H9 (cell line): Measurements from ENCODE around the gene LIPE. TPM values are rescaled to one million over a fixed set of nuclear protein-coding genes. Genes with fewer than 3 reads are reported as not detected.

ENCODE experiments used
- DNase-seq: peaks from one replicate; pipeline ENCODE4 v3.0.0-alpha.2; 2017
- H2AFZ ChIP-seq: one replicate; pipeline ENCODE4 v1.6.1; 2013; ENCODE audit warnings: mild to moderate bottlenecking, low read length, control low read depth, moderate library complexity
- H2AK5ac ChIP-seq: 2 replicates; pipeline ENCODE4 v1.6.1; 2013; ENCODE audit warnings: low read length, control low read depth, mixed read lengths; ENCODE audit not compliant: insufficient read length
- H2BK120ac ChIP-seq: one replicate; pipeline ENCODE4 v1.6.1; 2013; ENCODE audit warnings: low read depth, mild to moderate bottlenecking, low read length, control low read depth, inconsistent platforms; ENCODE audit not compliant: poor library complexity, severe bottlenecking
- H2BK12ac ChIP-seq: 2 replicates; pipeline ENCODE4 v1.6.1; 2013; ENCODE audit warnings: low read length, control low read depth, mixed read lengths, low read depth; ENCODE audit not compliant: insufficient read length
- H2BK15ac ChIP-seq: 2 replicates; pipeline ENCODE4 v1.6.1; 2013; ENCODE audit warnings: low read depth, low read length, control low read depth
- H2BK20ac ChIP-seq: one replicate; pipeline ENCODE4 v1.6.1; 2013; ENCODE audit warnings: low read depth, mild to moderate bottlenecking, low read length, control low read depth, inconsistent platforms; ENCODE audit not compliant: poor library complexity, severe bottlenecking
- H2BK5ac ChIP-seq: 2 replicates; pipeline ENCODE4 v1.6.1; 2013; ENCODE audit warnings: low read length, control low read depth, mixed read lengths; ENCODE audit not compliant: insufficient read length
- H3K14ac ChIP-seq: 2 replicates; pipeline ENCODE4 v1.6.1; 2013; ENCODE audit warnings: low read length, control low read depth; ENCODE audit not compliant: insufficient read depth
- H3K18ac ChIP-seq: 2 replicates; pipeline ENCODE4 v1.6.1; 2013; ENCODE audit warnings: low read depth, mild to moderate bottlenecking, mixed read lengths, low read length, control low read depth; ENCODE audit not compliant: insufficient read length
- H3K23ac ChIP-seq: 2 replicates; pipeline ENCODE4 v1.6.1; 2013; ENCODE audit warnings: low read length, control low read depth, mixed read lengths, low read depth; ENCODE audit not compliant: insufficient read length
- H3K23me2 ChIP-seq: 2 replicates; pipeline ENCODE4 v1.6.1; 2013; ENCODE audit warnings: low read depth, mild to moderate bottlenecking, mixed read lengths, low read length, control low read depth; ENCODE audit not compliant: insufficient read length, poor library complexity, severe bottlenecking
- H3K27ac ChIP-seq: 2 replicates; pipeline ENCODE4 v1.5.1; 2013; ENCODE audit warnings: low read length, control low read depth, mixed read lengths, low read depth; ENCODE audit not compliant: insufficient read length
- H3K27me3 ChIP-seq: 2 replicates; pipeline ENCODE4 v1.6.1; 2013; ENCODE audit warnings: low read length, control low read depth, inconsistent platforms; ENCODE audit not compliant: insufficient read depth
- H3K4ac ChIP-seq: 2 replicates; pipeline ENCODE4 v1.6.1; 2013; ENCODE audit warnings: low read depth, mild to moderate bottlenecking, control low read depth, inconsistent platforms, low read length, moderate library complexity
- H3K4me1 ChIP-seq: 2 replicates; pipeline ENCODE4 v1.6.1; 2013; ENCODE audit warnings: low read length, control low read depth, inconsistent platforms; ENCODE audit not compliant: insufficient read depth
- H3K4me2 ChIP-seq: 2 replicates; pipeline ENCODE4 v1.6.1; 2013; ENCODE audit warnings: low read length, control low read depth, mixed read lengths; ENCODE audit not compliant: insufficient read length, insufficient read depth
- H3K56ac ChIP-seq: 2 replicates; pipeline ENCODE4 v1.6.1; 2013; ENCODE audit warnings: low read depth, mild to moderate bottlenecking, mixed read lengths, low read length, control low read depth; ENCODE audit not compliant: insufficient read length
- H3K79me1 ChIP-seq: 2 replicates; pipeline ENCODE4 v1.6.1; 2013; ENCODE audit warnings: low read depth, mild to moderate bottlenecking, moderate library complexity, low read length, control low read depth, inconsistent platforms; ENCODE audit not compliant: insufficient read depth, poor library complexity, severe bottlenecking
- H3K79me2 ChIP-seq: 2 replicates; pipeline ENCODE4 v1.6.1; 2013; ENCODE audit warnings: low read length, control low read depth, inconsistent platforms; ENCODE audit not compliant: insufficient read depth
- H3K9ac ChIP-seq: 2 replicates; pipeline ENCODE4 v1.6.1; 2013; ENCODE audit warnings: low read length, control low read depth, mixed read lengths; ENCODE audit not compliant: insufficient read length; ENCODE audit errors: extremely low read depth
- H3K9me3 ChIP-seq: one replicate; pipeline ENCODE4 v1.6.1; 2013; ENCODE audit warnings: low read depth, low read length, inconsistent platforms; ENCODE audit not compliant: control insufficient read depth
- H3T11ph ChIP-seq: one replicate; pipeline ENCODE4 v1.6.1; 2013; ENCODE audit warnings: mild to moderate bottlenecking, low read length, control low read depth, inconsistent platforms
- H4K20me1 ChIP-seq: one replicate; pipeline ENCODE4 v1.6.1; 2013; ENCODE audit not compliant: control insufficient read depth, insufficient read length, insufficient read depth
- H4K5ac ChIP-seq: 2 replicates; pipeline ENCODE4 v1.6.1; 2013; ENCODE audit warnings: low read depth, mild to moderate bottlenecking, mixed read lengths, low read length, control low read depth; ENCODE audit not compliant: insufficient read length
- H4K8ac ChIP-seq: replicated peaks from 2 replicates; pipeline ENCODE4 v1.6.1; 2013; ENCODE audit warnings: low read length, control low read depth, mixed read lengths, low read depth; ENCODE audit not compliant: insufficient read length
- H4K91ac ChIP-seq: 2 replicates; pipeline ENCODE4 v1.6.1; 2013; ENCODE audit warnings: low read depth, mild to moderate bottlenecking, moderate library complexity, mixed read lengths, low read length, control low read depth; ENCODE audit not compliant: insufficient read length
- H3K27ac Mint-ChIP-seq, 3 experiments: 2 replicates in 2 of 3; 3 replicates in 1 of 3; pipeline ENCODE4 v1.8.0; 2020 to 2021; ENCODE audit warnings: mixed read lengths in 3 of 3, mild to moderate bottlenecking in 1 of 3, moderate library complexity in 1 of 3
- H3K27me3 Mint-ChIP-seq: 2 replicates; pipeline ENCODE4 v1.8.0; 2021; ENCODE audit warnings: low read depth, mild to moderate bottlenecking, moderate library complexity, mixed read lengths
- H3K36me3 Mint-ChIP-seq, 3 experiments: 2 replicates in 2 of 3; 3 replicates in 1 of 3; pipeline ENCODE4 v1.8.0; 2020 to 2021; ENCODE audit warnings: low read depth in 3 of 3, mixed read lengths in 3 of 3; ENCODE audit not compliant: insufficient read depth in 1 of 3
- H3K4me1 Mint-ChIP-seq, 2 experiments: 2 replicates each; pipeline ENCODE4 v1.8.0; 2020; ENCODE audit warnings: mixed read lengths in 2 of 2
- H3K4me3 Mint-ChIP-seq, 2 experiments: 2 replicates in 1 of 2; 3 replicates in 1 of 2; pipeline ENCODE4 v1.8.0; 2020 to 2021; ENCODE audit warnings: mild to moderate bottlenecking in 2 of 2, mixed read lengths in 2 of 2, moderate library complexity in 1 of 2
- H3K9me3 Mint-ChIP-seq, 2 experiments: 2 replicates in 1 of 2; 3 replicates in 1 of 2; pipeline ENCODE4 v1.8.0; 2020; ENCODE audit warnings: mild to moderate bottlenecking in 2 of 2, mixed read lengths in 2 of 2, moderate library complexity in 1 of 2
- CTCF ChIP-seq: fragments of 200-600 bp; sonication (generic); conservative IDR thresholded peaks from 3 replicates; pipeline ENCODE4 v1.8.0; 2021; ENCODE audit warnings: antibody characterized with exemption, mild to moderate bottlenecking
- WGBS: extraction: QIAGEN DNeasy Blood & Tissue Kit; methylation state at CpG from one replicate; pipeline ENCODE4 v1.1.7; 2013; ENCODE audit warnings: missing lambda C conversion rate, low lambda C conversion rate, mixed read lengths; ENCODE audit not compliant: insufficient read length; ENCODE audit errors: extremely low coverage; 5-methylcytosine and 5-hydroxymethylcytosine counted together
- total RNA-seq: library from RNA; stranded (reverse); gene quantifications from 2 replicates; pipeline ENCODE4 v1.2.1, GENCODE V29; 2021

LIPE gene
- total RNA-seq, 1 experiment from 2014 or later: 6.3 TPM

DNA sequence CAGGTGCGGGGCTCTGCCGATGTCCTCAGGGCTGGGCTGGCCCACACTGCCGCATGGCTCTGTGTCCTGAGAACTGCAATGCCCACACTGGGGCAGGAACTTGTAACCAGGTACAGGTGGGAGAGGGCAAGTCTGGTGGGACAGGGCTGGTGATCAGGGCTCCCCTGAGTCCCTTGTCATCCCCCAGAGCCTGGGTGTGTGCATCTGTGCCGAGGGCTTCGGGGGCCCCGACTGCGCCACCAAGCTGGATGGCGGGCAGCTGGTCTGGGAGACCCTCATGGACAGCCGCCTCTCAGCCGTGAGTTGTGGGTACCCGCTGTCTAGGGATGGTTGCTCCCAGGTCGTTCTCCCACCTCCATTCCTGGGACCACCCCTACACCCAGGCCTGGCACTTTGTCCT lies 71.3 kb downstream of the LIPE start:
- Histone ChIP-seq H2BK20ac (no peak overlapping the region), H4K8ac (no peak overlapping the region), H3K14ac (no peak overlapping the region), H3K18ac (no peak overlapping the region), H2BK5ac (no peak overlapping the region), H3K56ac (no peak overlapping the region), H3K27me3 (no peaks in the 10 kb centered on the region), H3K27ac (no peak overlapping the region), H2BK120ac (no peak overlapping the region), H3K79me1 (no peaks in the 10 kb centered on the region), H3T11ph (no peak overlapping the region), H3K4me1 (no peaks in the 10 kb centered on the region), H2BK12ac (no peak overlapping the region), H3K4ac (no peak overlapping the region), H2AK5ac (no peak overlapping the region), H3K79me2 (no peaks in the 10 kb centered on the region), H4K91ac (no peak overlapping the region), H3K23me2 (no peaks in the 10 kb centered on the region), H2AFZ (no peak overlapping the region), H4K20me1 (no peaks in the 10 kb centered on the region), H4K5ac (no peak overlapping the region), H2BK15ac (no peak overlapping the region), H3K9me3 (no peaks in the 10 kb centered on the region), H3K9ac (no peak overlapping the region), H3K23ac (no peak overlapping the region), H3K4me2 (no peak overlapping the region)
- TF ChIP-seq CTCF: no peak
- Mint-ChIP-seq H3K27ac (no peak overlapping the region; a peak in 1 of 7 replicates), H3K27me3 (no peaks in the 10 kb centered on the region), H3K36me3 (peaks cover 2 to 31% (median 31%) of the 10 kb centered on the region in 3 experiments; a peak in 6 of 7 replicates), H3K4me1 (peaks cover 1 to 12% of the 10 kb centered on the region in 2 experiments), H3K4me3 (no peak overlapping the region), H3K9me3 (no peaks in the 10 kb centered on the region; a peak in 1 of 5 replicates)
- DNase-seq: no peak
- WGBS: no CpG with 5 or more reads among the region's 12 CpGs
